Left lung (tissue), 10 donors: ENCODE data around the gene PPM1M. TPM values are rescaled to one million over a fixed set of nuclear protein-coding genes. Genes with fewer than 3 reads are reported as not detected.

Source experiments
- ATAC-seq: fragments of 200-7000 bp; cut with Tn5 transposase; one replicate; pipeline ENCODE4 v1.9.1; 2020; ENCODE audit warnings: moderate library complexity
- DNase-seq, 4 donors: peaks; one replicate each; pipeline ENCODE4 v3.0.0-alpha.2; 2013 to 2020
- H3K27ac ChIP-seq, 2 donors: fragments of 200-600 bp; sonication (generic) in 1 of 2; one replicate each; pipeline versions ENCODE4 v1.5.0 to v1.8.0; 2020 to 2021
- H3K27me3 ChIP-seq, 2 donors: fragments of 200-600 bp; sonication (generic) in 1 of 2; one replicate each; pipeline versions ENCODE4 v1.5.0 to v1.8.0; 2020 to 2021
- H3K36me3 ChIP-seq, 2 donors: fragments of 200-600 bp; sonication (generic) in 1 of 2; one replicate each; pipeline versions ENCODE4 v1.5.0 to v1.8.0; 2020 to 2021
- H3K4me1 ChIP-seq, 2 donors: fragments of 200-600 bp; one replicate each; pipeline ENCODE4 v1.8.0; 2021
- H3K4me3 ChIP-seq, 2 donors: fragments of 200-600 bp; sonication (generic) in 1 of 2; one replicate each; pipeline versions ENCODE4 v1.5.0 to v1.8.0; 2020 to 2021; ENCODE audit warnings: mild to moderate bottlenecking in 1 of 2
- H3K9me3 ChIP-seq, 2 donors: fragments of 200-600 bp; sonication (generic) in 1 of 2; one replicate each; pipeline versions ENCODE4 v1.5.0 to v1.8.0; 2020 to 2021
- CTCF ChIP-seq, 2 donors: fragments of 200-600 bp; sonication (generic) in 1 of 2; IDR thresholded peaks; one replicate each; pipeline versions ENCODE4 v1.5.0 to v1.8.0; 2021; ENCODE audit warnings: antibody characterized with exemption in 2 of 2
- intact Hi-C, 2 donors: fragments of 100-400 bp; cut with DNase I; formaldehyde crosslinking; loops; one replicate each; pipeline versions ENCODE4 v1.11.2 to v1.14.2; 2022
- polyA plus RNA-seq, 6 donors: library from polyadenylated mRNA; unstranded; fragments of 120-200 nt; gene quantifications; one replicate each; pipeline ENCODE4 v1.2.1, GENCODE V29; 2013; ENCODE audit not compliant: insufficient read length in 6 of 6
- total RNA-seq, 2 donors: library from RNA; stranded (reverse); fragmentation: NEBNext Ultra II Directional; extraction: Animal tissue kit (Norgen Biotek cat#: 25700); gene quantifications; one replicate each; pipeline ENCODE4 v1.2.1, GENCODE V29; 2021
- donor health status: DM: no; HTN: yes; CAD: no.
- donor health status: DM: no; HTN: no; CAD: no.

Gene PPM1M
- total and polyA plus RNA-seq, 8 donors = 27.4 to 48.3 (median 31.4) TPM

- intact Hi-C loops = no loop called here
- H3K4me1 ChIP-seq = peaks cover 0 to 38% of the 10 kb centered on the region in 2 donors
- H3K4me3 ChIP-seq = no peak overlapping the region
- TF ChIP-seq CTCF (IDR thresholded peaks at IDR 0.05) = no peak
- no peaks in the 10 kb centered on the region for H3K27me3 ChIP-seq
- ATAC-seq (peak; percentile 86), DNase-seq (peak in 1 of 4 donors; percentile 72)
- peaks cover 12 to 100% of the 10 kb centered on the region in 2 donors for H3K36me3 ChIP-seq
- peak overlapping the region; percentile 50 to 80 for H3K27ac ChIP-seq
- no peaks in the 10 kb centered on the region for H3K9me3 ChIP-seq
Measured at GRCh38 chr3:52210550-52211046, 35.0 kb upstream of the PPM1M start.

GRCh38 chr3:52211268-52211891 lies 34.2 kb upstream of the PPM1M start:
- ATAC-seq (no peak), DNase-seq (peak in 1 of 4 donors; percentile 40)
- H3K9me3 ChIP-seq = no peaks in the 10 kb centered on the region
- TF ChIP-seq CTCF (IDR thresholded peaks at IDR 0.05) = no peak
- no peak overlapping the region for H3K4me3 ChIP-seq
- peaks cover 1 to 38% of the 10 kb centered on the region in 2 donors for H3K4me1 ChIP-seq
- peak overlapping the region in 1 of 2 donors; percentile 80 for H3K27ac ChIP-seq
- H3K36me3 ChIP-seq = peaks cover 12 to 100% of the 10 kb centered on the region in 2 donors
- H3K27me3 ChIP-seq = no peaks in the 10 kb centered on the region
- intact Hi-C loops = no loop called here

GRCh38 chr3:52213005-52213404 lies 32.6 kb upstream of the PPM1M start:
- TF ChIP-seq CTCF (IDR thresholded peaks at IDR 0.05) = no peak
- DNase-seq (peak in 1 of 4 donors; percentile 47), ATAC-seq (no peak)
- no peaks in the 10 kb centered on the region for H3K9me3 ChIP-seq
- H3K27me3 ChIP-seq = no peaks in the 10 kb centered on the region
- intact Hi-C loops = no loop called here
- H3K27ac ChIP-seq = peak overlapping the region in 1 of 2 donors; percentile 28
- H3K36me3 ChIP-seq = peaks cover 12 to 84% of the 10 kb centered on the region in 2 donors
- H3K4me1 ChIP-seq = peaks cover 16 to 51% of the 10 kb centered on the region in 2 donors
- H3K4me3 ChIP-seq = no peak overlapping the region

- Histone ChIP-seq H3K4me3 (no peak overlapping the region), H3K36me3 (peaks cover 12 to 75% of the 10 kb centered on the region in 2 donors), H3K27me3 (no peaks in the 10 kb centered on the region), H3K4me1 (peaks cover 20 to 60% of the 10 kb centered on the region in 2 donors), H3K9me3 (no peaks in the 10 kb centered on the region), H3K27ac (peak overlapping the region in 1 of 2 donors; percentile 20)
- intact Hi-C loops = no loop called here
- ATAC-seq (no peak), DNase-seq (no peak)
- TF ChIP-seq CTCF (IDR thresholded peaks at IDR 0.05) = no peak
Measured at GRCh38 chr3:52213901-52214300, 31.7 kb upstream of the PPM1M start.

GRCh38 chr3:52215351-52215750 lies 30.2 kb upstream of the PPM1M start:
- H3K4me1 ChIP-seq = peaks cover 20 to 64% of the 10 kb centered on the region in 2 donors
- H3K4me3 ChIP-seq = no peak overlapping the region
- H3K27me3 ChIP-seq = no peaks in the 10 kb centered on the region
- no peak for TF ChIP-seq CTCF (IDR thresholded peaks at IDR 0.05)
- no peak for ATAC-seq
- H3K27ac ChIP-seq = peak overlapping the region in 1 of 2 donors; percentile 77
- intact Hi-C loops = no loop called here
- DNase-seq = peak in 1 of 4 donors; percentile 22
- H3K9me3 ChIP-seq = no peaks in the 10 kb centered on the region
- peaks cover 8 to 61% of the 10 kb centered on the region in 2 donors for H3K36me3 ChIP-seq
